HCT116 (cell line): ENCODE data around the gene CRELD2. TPM values are rescaled to one million over a fixed set of nuclear protein-coding genes. Genes with fewer than 3 reads are reported as not detected.

Source experiments
- ATAC-seq: fragments of 200-7000 bp; cut with Tn5 transposase; 2 replicates; pipeline ENCODE4 v1.9.1; 2020; ENCODE audit warnings: mild to moderate bottlenecking, moderate library complexity
- BruUV-seq: library from RNA; stranded (reverse); fragments of 400-500 nt; replicated peaks from 2 replicates; lab custom pipeline; 2021; lab: Mats Ljungman, UMichigan
- CTCF ChIA-PET: fragments of 300-600 bp; sonication (Branson Sonifier 250); formaldehyde crosslinking; loops from one replicate; lab custom pipeline; 2021; ENCODE audit warnings: antibody characterized with exemption; lab: Charles Lee
- POLR2A ChIA-PET: fragments of 300-600, 350-600 bp; sonication (Branson Sonifier 250); formaldehyde crosslinking; loops from one replicate; lab custom pipeline; 2021; ENCODE audit warnings: antibody characterized with exemption; lab: Charles Lee
- RAD21 ChIA-PET, 2 experiments: fragments of 300-600 bp; sonication (Branson Sonifier 250); formaldehyde crosslinking; loops; one replicate each; lab custom pipeline; 2023; ENCODE audit warnings: low total read pairs in 2 of 2; ENCODE audit not compliant: uncharacterized antibody in 2 of 2, unreplicated experiment in 2 of 2, low non-redundant PET in 1 of 2; lab: Charles Lee
- DNase-seq: peaks from one replicate; pipeline ENCODE4 v3.0.0-alpha.2; 2010; ENCODE audit warnings: low read depth, low spot score
- H2AFZ ChIP-seq: fragments of 200-600 bp; shearing (Covaris generic), sonication (generic); 2 replicates; pipeline ENCODE4 v1.6.1; 2017; ENCODE audit warnings: low read depth, mixed run types, mixed read lengths, antibody characterized with exemption, low read length; ENCODE audit not compliant: poor library complexity, severe bottlenecking
- H3K27ac ChIP-seq: 2 replicates; pipeline ENCODE4 v1.5.1; 2012; ENCODE audit warnings: low read depth, low read length
- H3K27me3 ChIP-seq: fragments of 200-600 bp; sonication (generic); 2 replicates; pipeline ENCODE4 v1.6.1; 2016; ENCODE audit warnings: mixed run types, low read length, mixed read lengths; ENCODE audit not compliant: insufficient read depth
- H3K36me3 ChIP-seq, 2 experiments: fragments of 200-500 bp in 1 of 2; fragments of 200-600 bp in 1 of 2; sonication (Bioruptor generic) in 1 of 2; sonication (generic) in 1 of 2; 2 replicates each; pipeline versions ENCODE4 v1.5.1 to v1.6.1; 2014 to 2016; ENCODE audit warnings: low read length in 2 of 2, inconsistent platforms in 1 of 2, mixed read lengths in 1 of 2, mixed run types in 1 of 2; ENCODE audit not compliant: insufficient read depth in 2 of 2, control insufficient read depth in 1 of 2
- H3K4me1 ChIP-seq, 2 experiments: fragments of 200-600 bp in 1 of 2; sonication (generic) in 1 of 2; 2 replicates each; pipeline versions ENCODE4 v1.5.1 to v1.6.1; 2012 to 2017; ENCODE audit warnings: low read length in 2 of 2, inconsistent platforms in 1 of 2, mild to moderate bottlenecking in 1 of 2, mixed read lengths in 1 of 2, mixed run types in 1 of 2, moderate library complexity in 1 of 2; ENCODE audit not compliant: insufficient read depth in 2 of 2, control insufficient read depth in 1 of 2
- H3K4me2 ChIP-seq: fragments of 200-600 bp; sonication (generic); 2 replicates; pipeline ENCODE4 v1.6.1; 2017; ENCODE audit warnings: mixed run types, low read length, mixed read lengths
- H3K4me3 ChIP-seq, 2 experiments: fragments of 200-600 bp in 1 of 2; sonication (generic) in 1 of 2; replicated peaks in 1 of 2; 2 replicates each; pipeline ENCODE4 v1.5.1; 2011 to 2016; ENCODE audit warnings: low read length in 2 of 2, control low read depth in 1 of 2, low read depth in 1 of 2, mild to moderate bottlenecking in 1 of 2, mixed read lengths in 1 of 2, mixed run types in 1 of 2
- H3K79me2 ChIP-seq: fragments of 200-600 bp; sonication (generic); 2 replicates; pipeline ENCODE4 v1.6.1; 2017; ENCODE audit warnings: mild to moderate bottlenecking, mixed run types, low read length, moderate library complexity, mixed read lengths; ENCODE audit not compliant: insufficient read depth
- H3K9ac ChIP-seq: fragments of 200-600 bp; sonication (generic); 2 replicates; pipeline ENCODE4 v1.6.1; 2016; ENCODE audit warnings: low read length, mixed read lengths
- H3K9me2 ChIP-seq: fragments of 200-600 bp; sonication (generic), shearing (Covaris generic); 2 replicates; pipeline ENCODE4 v1.6.1; 2017; ENCODE audit warnings: mixed run types, mild to moderate bottlenecking, moderate library complexity; ENCODE audit not compliant: insufficient read depth
- H3K9me3 ChIP-seq, 2 experiments: fragments of 200-500 bp in 1 of 2; fragments of 200-600 bp in 1 of 2; sonication (Bioruptor generic) in 1 of 2; sonication (generic) in 1 of 2; 2 replicates each; pipeline ENCODE4 v1.6.1; 2014 to 2017; ENCODE audit warnings: low read length in 2 of 2, mixed read lengths in 2 of 2, inconsistent platforms in 1 of 2, low read depth in 1 of 2, mild to moderate bottlenecking in 1 of 2, mixed run types in 1 of 2, moderate library complexity in 1 of 2; ENCODE audit not compliant: control insufficient read depth in 1 of 2, insufficient read depth in 1 of 2
- H4K20me1 ChIP-seq: fragments of 200-600 bp; sonication (generic), shearing (Covaris generic); 2 replicates; pipeline ENCODE4 v1.6.1; 2017; ENCODE audit warnings: mixed run types, mild to moderate bottlenecking, moderate library complexity; ENCODE audit not compliant: insufficient read depth
- CBX3 ChIP-seq: IDR thresholded peaks from 2 replicates; pipeline ENCODE4 v1.6.1; 2012; ENCODE audit warnings: low read depth
- CEBPB ChIP-seq: IDR thresholded peaks from 2 replicates; pipeline ENCODE4 v1.6.1; 2012; ENCODE audit warnings: low read depth
- EGR1 ChIP-seq: IDR thresholded peaks from 2 replicates; pipeline ENCODE4 v1.6.1; 2012; ENCODE audit warnings: low read depth
- ELF1 ChIP-seq: IDR thresholded peaks from 2 replicates; pipeline ENCODE4 v1.6.1; 2012; ENCODE audit warnings: low read depth, borderline replicate concordance
- EZH2 ChIP-seq: fragments of 200-600 bp; sonication (generic); IDR thresholded peaks from 2 replicates; pipeline ENCODE4 v1.6.1; 2017; ENCODE audit warnings: antibody characterized with exemption, mixed run types
- EZH2phosphoT487 ChIP-seq: fragments of 200-600 bp; IDR thresholded peaks from 2 replicates; pipeline ENCODE4 v1.6.1; 2018; ENCODE audit warnings: antibody characterized with exemption, borderline replicate concordance
- FOSL1 ChIP-seq: IDR thresholded peaks from 2 replicates; pipeline ENCODE4 v1.6.1; 2012; ENCODE audit warnings: low read depth
- JUND ChIP-seq: IDR thresholded peaks from 2 replicates; pipeline ENCODE4 v1.6.1; 2012
- POLR2A ChIP-seq: IDR thresholded peaks from 2 replicates; pipeline ENCODE4 v1.7.0; 2011; ENCODE audit warnings: borderline replicate concordance; ENCODE audit not compliant: insufficient read depth, insufficient read length; ENCODE audit errors: extremely low read depth
- POLR2AphosphoS5 ChIP-seq: IDR thresholded peaks from 2 replicates; pipeline ENCODE4 v1.6.1; 2011; ENCODE audit warnings: mild to moderate bottlenecking, low read depth, low read length, moderate library complexity
- RAD21 ChIP-seq: IDR thresholded peaks from 2 replicates; pipeline ENCODE4 v1.6.1; 2012; ENCODE audit warnings: low read depth, mild to moderate bottlenecking
- SP1 ChIP-seq: IDR thresholded peaks from 2 replicates; pipeline ENCODE4 v1.6.1; 2012; ENCODE audit warnings: low read depth
- SRF ChIP-seq: IDR thresholded peaks from 2 replicates; pipeline ENCODE4 v1.6.1; 2012; ENCODE audit warnings: low read depth
- TCF7L2 ChIP-seq: IDR thresholded peaks from 2 replicates; pipeline ENCODE4 v1.7.0; 2011; ENCODE audit warnings: borderline replicate concordance, inconsistent platforms; ENCODE audit not compliant: insufficient read depth, insufficient read length; ENCODE audit errors: extremely low read depth
- YY1 ChIP-seq: IDR thresholded peaks from 2 replicates; pipeline ENCODE4 v1.6.1; 2011; ENCODE audit warnings: low read length, low read depth, moderate library complexity, mild to moderate bottlenecking; ENCODE audit not compliant: insufficient replicate concordance; ENCODE audit errors: extremely low read depth
- ZFX ChIP-seq: fragments of 450-650 bp; IDR thresholded peaks from 2 replicates; pipeline ENCODE4 v1.6.1; 2017
- intact Hi-C: fragments of 100-400 bp; cut with micrococcal nuclease; formaldehyde crosslinking; loops from 2 replicates; pipeline ENCODE4 v1.10.0; 2022
- total RNA-seq: library from RNA; stranded (reverse); gene quantifications from one replicate; pipeline ENCODE4 v1.2.1, GENCODE V29; 2021; ENCODE audit not compliant: unreplicated experiment
- TF ChIP-seq, protein P1 (sequence below): IDR thresholded peaks from 2 replicates; pipeline ENCODE4 v1.6.1; 2011; ENCODE audit warnings: mild to moderate bottlenecking, low read length, moderate library complexity; ENCODE audit not compliant: insufficient replicate concordance; ENCODE audit errors: extremely low read depth
- TF ChIP-seq, protein P2 (sequence below), 3 experiments: fragments of 200-600 bp in 1 of 3; sonication (generic) in 1 of 3; IDR thresholded peaks in 2 of 3; conservative IDR thresholded peaks in 1 of 3; 2 replicates each; pipeline ENCODE4 v1.5.1; 2012 to 2017; ENCODE audit warnings: low read depth in 2 of 3, low read length in 2 of 3, antibody characterized with exemption in 1 of 3, borderline replicate concordance in 1 of 3, control low read depth in 1 of 3, mild to moderate bottlenecking in 1 of 3, mixed read lengths in 1 of 3, mixed run types in 1 of 3, moderate library complexity in 1 of 3; ENCODE audit not compliant: insufficient read depth in 1 of 3

CRELD2 gene
- total RNA-seq, 1 experiment from 2014 or later: 45.8 TPM

DNA sequence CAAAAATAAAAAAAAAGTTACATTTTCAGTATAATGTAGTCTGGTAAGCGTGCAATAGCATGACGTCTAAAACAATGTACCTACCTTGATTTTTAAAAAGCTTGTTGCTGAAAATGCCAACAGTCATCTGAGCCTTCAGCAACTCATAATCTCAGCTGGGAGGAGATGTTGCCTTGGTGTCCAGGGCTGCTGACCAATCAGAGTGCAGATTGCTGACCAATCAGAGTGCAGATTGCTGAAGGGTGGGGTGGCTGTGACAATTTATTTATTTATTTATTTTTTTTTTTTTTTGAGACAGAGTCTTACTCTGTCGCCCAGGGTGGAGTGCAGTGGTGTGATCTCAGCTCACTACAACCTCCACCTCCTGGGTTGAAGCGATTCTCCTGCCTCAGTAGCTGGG, 47.0 kb upstream of the CRELD2 start:
- RAD21 ChIA-PET: no interaction called here
- no peaks in the 10 kb centered on the region for H3K9me2 ChIP-seq
- peaks cover 4% of the 10 kb centered on the region; the same call in 1 of the 2 replicates for H4K20me1 ChIP-seq
- H3K4me2 ChIP-seq: no peak overlapping the region
- POLR2A ChIA-PET: no interaction called here
- H3K27ac ChIP-seq: no peak overlapping the region
- BruUV-seq: no TSS peak
- H3K79me2 ChIP-seq: peaks cover 99% of the 10 kb centered on the region
- H3K4me3 ChIP-seq: no peak overlapping the region
- no peaks in the 10 kb centered on the region for H3K27me3 ChIP-seq
- TF ChIP-seq EGR1 (no peak), CEBPB (no peak), SP1 (peak; percentile 35; the same call in 1 of the 2 replicates)
- no peak overlapping the region for H3K9ac ChIP-seq
- ATAC-seq (no peak), DNase-seq (peak; percentile 8)
- peaks cover 18 to 19% of the 10 kb centered on the region in 2 experiments; a peak in 2 of 4 replicates for H3K9me3 ChIP-seq
- H2AFZ ChIP-seq: no peak overlapping the region
- no peaks in the 10 kb centered on the region for H3K4me1 ChIP-seq
- peaks cover 0 to 5% of the 10 kb centered on the region in 2 experiments; a peak in 1 of 4 replicates for H3K36me3 ChIP-seq
- CTCF ChIA-PET: no interaction called here
- intact Hi-C loops: no loop called here

- Histone ChIP-seq H3K4me3 (no peak overlapping the region), H3K4me2 (no peak overlapping the region), H3K36me3 (peaks cover 0 to 5% of the 10 kb centered on the region in 2 experiments; a peak in 1 of 4 replicates), H3K27me3 (no peaks in the 10 kb centered on the region), H3K9ac (no peak overlapping the region), H3K79me2 (peaks cover 97% of the 10 kb centered on the region), H3K9me2 (no peaks in the 10 kb centered on the region), H2AFZ (no peak overlapping the region), H3K27ac (no peak overlapping the region), H4K20me1 (no peaks in the 10 kb centered on the region; the same call in 1 of the 2 replicates), H3K9me3 (peaks cover 11 to 15% of the 10 kb centered on the region in 2 experiments; a peak in 2 of 4 replicates), H3K4me1 (no peaks in the 10 kb centered on the region)
- DNase-seq: no peak
- ChIA-PET POLR2A (no interaction called here), CTCF (no interaction called here), RAD21 (no interaction called here)
- no peak for ATAC-seq
- no TSS peak for BruUV-seq
- intact Hi-C loops: no loop called here
- TF ChIP-seq POLR2A (no peak), JUND (no peak), EGR1 (no peak), SRF (no peak), EZH2 (no peak), ELF1 (no peak), SP1 (no peak), POLR2AphosphoS5 (no peak), CEBPB (no peak), YY1 (no peak), CBX3 (no peak), ZFX (no peak), EZH2phosphoT487 (no peak), RAD21 (no peak), FOSL1 (no peak), TCF7L2 (no peak)
- TF ChIP-seq, protein P1, sequence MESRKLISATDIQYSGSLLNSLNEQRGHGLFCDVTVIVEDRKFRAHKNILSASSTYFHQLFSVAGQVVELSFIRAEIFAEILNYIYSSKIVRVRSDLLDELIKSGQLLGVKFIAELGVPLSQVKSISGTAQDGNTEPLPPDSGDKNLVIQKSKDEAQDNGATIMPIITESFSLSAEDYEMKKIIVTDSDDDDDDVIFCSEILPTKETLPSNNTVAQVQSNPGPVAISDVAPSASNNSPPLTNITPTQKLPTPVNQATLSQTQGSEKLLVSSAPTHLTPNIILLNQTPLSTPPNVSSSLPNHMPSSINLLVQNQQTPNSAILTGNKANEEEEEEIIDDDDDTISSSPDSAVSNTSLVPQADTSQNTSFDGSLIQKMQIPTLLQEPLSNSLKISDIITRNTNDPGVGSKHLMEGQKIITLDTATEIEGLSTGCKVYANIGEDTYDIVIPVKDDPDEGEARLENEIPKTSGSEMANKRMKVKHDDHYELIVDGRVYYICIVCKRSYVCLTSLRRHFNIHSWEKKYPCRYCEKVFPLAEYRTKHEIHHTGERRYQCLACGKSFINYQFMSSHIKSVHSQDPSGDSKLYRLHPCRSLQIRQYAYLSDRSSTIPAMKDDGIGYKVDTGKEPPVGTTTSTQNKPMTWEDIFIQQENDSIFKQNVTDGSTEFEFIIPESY: no peak
- TF ChIP-seq, protein P2, sequence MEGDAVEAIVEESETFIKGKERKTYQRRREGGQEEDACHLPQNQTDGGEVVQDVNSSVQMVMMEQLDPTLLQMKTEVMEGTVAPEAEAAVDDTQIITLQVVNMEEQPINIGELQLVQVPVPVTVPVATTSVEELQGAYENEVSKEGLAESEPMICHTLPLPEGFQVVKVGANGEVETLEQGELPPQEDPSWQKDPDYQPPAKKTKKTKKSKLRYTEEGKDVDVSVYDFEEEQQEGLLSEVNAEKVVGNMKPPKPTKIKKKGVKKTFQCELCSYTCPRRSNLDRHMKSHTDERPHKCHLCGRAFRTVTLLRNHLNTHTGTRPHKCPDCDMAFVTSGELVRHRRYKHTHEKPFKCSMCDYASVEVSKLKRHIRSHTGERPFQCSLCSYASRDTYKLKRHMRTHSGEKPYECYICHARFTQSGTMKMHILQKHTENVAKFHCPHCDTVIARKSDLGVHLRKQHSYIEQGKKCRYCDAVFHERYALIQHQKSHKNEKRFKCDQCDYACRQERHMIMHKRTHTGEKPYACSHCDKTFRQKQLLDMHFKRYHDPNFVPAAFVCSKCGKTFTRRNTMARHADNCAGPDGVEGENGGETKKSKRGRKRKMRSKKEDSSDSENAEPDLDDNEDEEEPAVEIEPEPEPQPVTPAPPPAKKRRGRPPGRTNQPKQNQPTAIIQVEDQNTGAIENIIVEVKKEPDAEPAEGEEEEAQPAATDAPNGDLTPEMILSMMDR (IDR thresholded peaks at IDR 0.05 in 2 of 3, conservative IDR thresholded peaks at IDR 0.05 in 1 of 3; ENCODE audit: borderline replicate concordance in 1 of 3, insufficient read depth in 1 of 3, low read depth in 2 of 3, low read length in 2 of 3): no peak
Observed at GRCh38 chr22:49872347-49872746, 46.1 kb upstream of the CRELD2 start.
